ENCODE data around the gene PTPN6. TPM values are rescaled to one million over a fixed set of nuclear protein-coding genes. Genes with fewer than 3 reads are reported as not detected.

The PTPN6 gene
- polyA plus RNA-seq, 1 donor: 34.6 TPM

DNA sequence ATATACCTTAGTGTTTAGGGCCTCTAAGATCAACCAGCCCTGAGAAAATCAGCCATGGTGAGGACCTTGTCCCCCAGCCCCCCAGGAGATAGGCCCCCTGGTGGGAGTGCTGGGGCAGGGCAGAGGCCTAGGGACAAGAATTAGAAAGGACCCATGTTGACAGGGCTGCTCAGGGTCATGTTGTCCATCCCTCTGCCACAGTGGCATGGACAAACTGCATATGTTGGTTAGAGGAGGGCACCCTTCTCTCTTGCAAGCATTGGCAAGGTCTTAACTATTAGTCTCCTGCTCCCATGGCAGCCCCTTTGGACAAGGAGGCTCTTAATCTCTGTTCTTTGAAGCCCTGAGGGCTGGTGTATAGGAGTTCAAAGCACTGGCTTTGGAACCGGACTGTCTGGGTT, 755 bp upstream of the PTPN6 start:
- no peak overlapping the region for H3K4me3 ChIP-seq (ENCODE audit: low read length)
- peaks cover 11% of the 10 kb centered on the region for H3K4me1 ChIP-seq (ENCODE audit: control insufficient read depth, insufficient read depth, low read length)
- no peaks in the 10 kb centered on the region for H3K9me3 ChIP-seq (ENCODE audit: control insufficient read depth, low read depth, low read length)
- H3K27me3 ChIP-seq (ENCODE audit: control insufficient read depth, insufficient read depth, low read length): no peaks in the 10 kb centered on the region
- H3K27ac ChIP-seq (ENCODE audit: low read length): no peak overlapping the region
- no CpG with 5 or more reads among the region's 1 CpG for WGBS (ENCODE audit: insufficient coverage, low lambda C conversion rate)
- peaks cover 9% of the 10 kb centered on the region for H3K36me3 ChIP-seq (ENCODE audit: control insufficient read depth, insufficient read depth, low read length)
- no peak for DNase-seq

DNA sequence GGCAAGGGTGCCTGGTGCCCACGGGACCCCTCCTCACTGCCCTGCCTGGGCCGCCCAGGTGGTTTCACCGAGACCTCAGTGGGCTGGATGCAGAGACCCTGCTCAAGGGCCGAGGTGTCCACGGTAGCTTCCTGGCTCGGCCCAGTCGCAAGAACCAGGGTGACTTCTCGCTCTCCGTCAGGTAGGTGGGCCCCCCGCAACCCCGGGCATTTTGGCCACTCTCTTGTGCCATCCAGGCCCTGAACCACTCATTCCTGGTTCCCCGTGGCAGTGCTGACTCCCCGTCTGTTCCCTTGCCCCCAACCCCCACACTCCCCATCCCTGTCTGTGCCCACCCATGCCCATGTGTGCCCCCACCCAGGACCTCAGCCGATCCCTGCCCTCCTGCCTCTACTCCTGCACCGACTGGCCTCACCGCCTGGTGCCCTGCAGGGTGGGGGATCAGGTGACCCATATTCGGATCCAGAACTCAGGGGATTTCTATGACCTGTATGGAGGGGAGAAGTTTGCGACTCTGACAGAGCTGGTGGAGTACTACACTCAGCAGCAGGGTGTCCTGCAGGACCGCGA, 480 bp downstream of the PTPN6 start:
- no CpG with 5 or more reads among the region's 20 CpGs for WGBS (ENCODE audit: insufficient coverage, low lambda C conversion rate)
- H3K27me3 ChIP-seq (ENCODE audit: control insufficient read depth, insufficient read depth, low read length): no peaks in the 10 kb centered on the region
- peaks cover 5% of the 10 kb centered on the region for H3K4me1 ChIP-seq (ENCODE audit: control insufficient read depth, insufficient read depth, low read length)
- no peaks in the 10 kb centered on the region for H3K9me3 ChIP-seq (ENCODE audit: control insufficient read depth, low read depth, low read length)
- DNase-seq: no peak
- peaks cover 16% of the 10 kb centered on the region for H3K36me3 ChIP-seq (ENCODE audit: control insufficient read depth, insufficient read depth, low read length)
- peak overlapping the region; percentile 38 for H3K4me3 ChIP-seq (ENCODE audit: low read length)
- H3K27ac ChIP-seq (ENCODE audit: low read length): no peak overlapping the region

DNA sequence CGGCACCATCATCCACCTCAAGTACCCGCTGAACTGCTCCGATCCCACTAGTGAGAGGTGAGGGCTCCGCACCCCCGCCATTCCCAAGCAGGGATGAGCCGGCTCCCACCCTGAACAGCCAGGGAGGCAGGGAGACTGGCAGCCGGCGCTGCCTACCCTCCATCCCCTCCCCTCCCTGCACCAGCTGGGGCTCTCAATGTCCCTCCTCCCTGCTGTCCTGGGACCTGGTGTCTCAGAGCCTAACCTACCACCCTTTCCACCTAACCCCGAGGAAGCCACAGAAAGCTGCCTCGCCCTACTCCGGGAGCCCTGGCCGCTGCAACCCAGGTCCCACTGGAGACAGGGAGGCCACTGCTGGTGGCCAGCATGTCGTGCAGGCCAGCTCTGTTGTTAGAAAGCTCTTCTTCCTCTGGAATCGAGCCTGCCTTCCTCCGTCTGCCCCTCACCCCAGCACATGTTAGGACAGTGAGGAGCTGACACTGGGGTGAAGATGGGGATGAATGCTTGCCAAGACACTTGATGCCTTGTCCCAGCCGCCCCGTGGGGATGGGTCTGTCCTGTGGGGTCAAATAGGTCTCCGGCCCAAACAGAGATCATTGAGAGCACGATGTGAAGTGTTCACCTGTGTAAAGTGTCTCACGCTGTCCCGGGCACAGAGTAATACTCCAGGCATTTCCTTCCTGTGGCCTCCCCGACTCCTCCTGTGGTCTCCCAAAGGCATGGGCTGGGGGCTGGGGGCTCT, 1.1 kb downstream of the PTPN6 start:
- WGBS (ENCODE audit: insufficient coverage, low lambda C conversion rate): 78% methylated on average over 3 of the region's 22 CpGs
- Histone ChIP-seq H3K36me3 (ENCODE audit: control insufficient read depth, insufficient read depth, low read length) (peaks cover 21% of the 10 kb centered on the region), H3K27ac (ENCODE audit: low read length) (no peak overlapping the region), H3K27me3 (ENCODE audit: control insufficient read depth, insufficient read depth, low read length) (no peaks in the 10 kb centered on the region), H3K4me3 (ENCODE audit: low read length) (peak overlapping the region; percentile 38), H3K9me3 (ENCODE audit: control insufficient read depth, low read depth, low read length) (no peaks in the 10 kb centered on the region), H3K4me1 (ENCODE audit: control insufficient read depth, insufficient read depth, low read length) (peaks cover under 1% of the 10 kb centered on the region)
- DNase-seq: no peak

DNA sequence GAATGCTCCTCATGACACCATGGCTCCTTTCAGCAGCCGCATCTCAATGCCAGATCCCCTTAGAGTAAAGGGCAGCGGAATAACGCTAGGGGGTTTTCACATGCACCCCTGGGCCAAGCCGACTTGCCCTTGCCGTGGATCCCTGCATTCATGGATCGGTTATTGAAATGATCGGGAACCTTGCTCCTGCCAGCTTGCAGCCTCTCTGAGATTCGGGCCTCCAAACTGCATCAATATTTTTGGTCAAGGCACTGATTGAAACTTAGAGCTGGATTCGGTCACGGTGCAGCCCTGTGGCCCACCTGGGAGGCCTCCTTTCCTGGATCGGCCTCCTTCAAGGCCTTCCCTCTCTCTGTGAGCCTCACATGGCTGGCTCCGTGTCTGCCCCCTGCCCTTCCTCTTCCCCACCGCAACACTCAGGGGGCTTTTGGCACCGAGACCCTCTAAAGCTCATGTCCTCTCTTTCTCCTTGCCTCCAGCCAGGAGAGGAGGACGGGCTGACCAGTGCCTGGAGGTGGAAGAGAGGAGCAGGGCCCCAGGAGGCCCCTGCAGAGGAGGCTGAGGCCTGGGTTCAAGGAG, 1.8 kb downstream of the PTPN6 start:
- Histone ChIP-seq H3K9me3 (ENCODE audit: control insufficient read depth, low read depth, low read length) (no peaks in the 10 kb centered on the region), H3K27me3 (ENCODE audit: control insufficient read depth, insufficient read depth, low read length) (no peaks in the 10 kb centered on the region), H3K36me3 (ENCODE audit: control insufficient read depth, insufficient read depth, low read length) (peaks cover 21% of the 10 kb centered on the region), H3K4me1 (ENCODE audit: control insufficient read depth, insufficient read depth, low read length) (no peaks in the 10 kb centered on the region), H3K27ac (ENCODE audit: low read length) (peak overlapping the region; percentile 20), H3K4me3 (ENCODE audit: low read length) (peak overlapping the region; percentile 38)
- 100% methylated on average over 1 of the region's 15 CpGs for WGBS (ENCODE audit: insufficient coverage, low lambda C conversion rate)
- DNase-seq: no peak

DNA sequence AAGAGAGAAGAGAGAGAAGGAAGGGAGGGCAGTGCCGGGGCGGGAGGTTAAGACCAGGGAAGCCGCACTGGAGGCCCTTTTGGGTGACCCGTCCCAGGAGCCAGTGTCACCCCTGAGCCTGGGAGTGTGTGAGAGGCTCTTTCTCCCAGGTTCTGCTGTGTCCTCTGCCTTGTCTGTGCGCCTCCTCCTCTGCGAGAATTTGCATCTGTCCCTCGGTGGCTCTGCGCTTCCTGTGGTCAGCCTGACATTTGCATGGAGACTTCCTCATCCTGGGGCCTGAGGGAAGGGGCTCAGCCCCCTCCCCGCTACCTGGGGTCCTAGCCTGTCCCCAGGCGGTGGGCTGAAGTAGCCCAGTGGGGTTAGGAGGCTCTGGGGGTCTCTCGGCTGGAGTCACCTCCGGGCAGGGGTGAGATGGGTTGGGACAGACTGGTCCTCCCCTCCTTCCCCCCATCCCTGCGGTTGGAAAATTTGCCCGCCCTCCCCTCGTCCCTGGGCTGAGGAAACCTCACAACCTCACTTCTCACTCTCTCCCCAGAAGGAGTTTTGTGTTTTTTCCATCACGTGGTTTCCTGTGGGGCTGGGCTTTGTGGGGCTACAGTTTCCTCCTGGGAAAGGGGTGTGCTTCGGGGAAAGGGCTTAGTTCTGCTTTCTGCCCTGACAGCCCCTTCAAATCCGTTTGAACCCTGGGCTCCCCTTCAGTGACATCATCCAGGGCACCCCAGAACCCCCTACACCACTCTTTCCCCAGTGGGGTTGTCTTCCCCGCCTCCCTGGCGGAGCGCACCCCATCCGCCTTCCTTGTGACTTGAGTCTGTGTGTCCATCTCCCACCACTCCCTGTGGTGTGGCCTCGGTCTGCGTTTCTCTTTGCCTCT, 2.5 kb downstream of the PTPN6 start:
- H3K36me3 ChIP-seq (ENCODE audit: control insufficient read depth, insufficient read depth, low read length): peaks cover 23% of the 10 kb centered on the region
- H3K4me1 ChIP-seq (ENCODE audit: control insufficient read depth, insufficient read depth, low read length): no peaks in the 10 kb centered on the region
- no CpG with 5 or more reads among the region's 24 CpGs for WGBS (ENCODE audit: insufficient coverage, low lambda C conversion rate)
- peak overlapping the region; percentile 38 for H3K4me3 ChIP-seq (ENCODE audit: low read length)
- no peaks in the 10 kb centered on the region for H3K9me3 ChIP-seq (ENCODE audit: control insufficient read depth, low read depth, low read length)
- peak overlapping the region; percentile 23 for H3K27ac ChIP-seq (ENCODE audit: low read length)
- no peaks in the 10 kb centered on the region for H3K27me3 ChIP-seq (ENCODE audit: control insufficient read depth, insufficient read depth, low read length)
- DNase-seq: no peak

DNA sequence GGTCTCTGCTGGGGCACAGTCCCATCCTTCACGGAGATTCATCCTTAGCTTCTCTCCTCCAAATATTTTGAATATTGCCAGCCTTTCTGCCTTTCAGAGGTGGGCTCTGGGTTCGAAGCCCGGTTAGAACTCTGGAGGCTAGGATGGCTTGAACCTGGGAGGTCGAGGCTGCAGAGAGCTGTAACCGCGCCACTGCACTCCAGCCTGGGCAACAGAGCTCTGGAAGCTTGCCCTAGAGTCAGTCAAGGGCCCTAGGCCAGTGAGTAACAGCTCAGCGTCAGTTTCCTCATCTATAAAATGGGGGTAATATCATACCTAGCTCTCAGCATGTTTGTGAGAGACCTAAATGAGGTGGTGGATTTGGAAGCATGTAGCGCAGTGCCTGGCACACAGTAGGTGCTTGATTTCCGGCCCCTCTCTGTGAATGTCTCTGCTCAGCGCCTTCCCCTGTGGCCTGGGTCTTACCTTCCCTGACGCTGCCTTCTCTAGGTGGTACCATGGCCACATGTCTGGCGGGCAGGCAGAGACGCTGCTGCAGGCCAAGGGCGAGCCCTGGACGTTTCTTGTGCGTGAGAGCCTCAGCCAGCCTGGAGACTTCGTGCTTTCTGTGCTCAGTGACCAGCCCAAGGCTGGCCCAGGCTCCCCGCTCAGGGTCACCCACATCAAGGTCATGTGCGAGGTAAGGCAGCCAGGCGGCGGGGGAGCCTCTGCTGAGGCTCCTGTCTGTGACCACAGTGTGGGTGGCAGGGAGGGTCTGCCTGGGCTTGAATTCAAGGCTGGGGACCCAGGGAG, 3.4 kb downstream of the PTPN6 start:
- Histone ChIP-seq H3K9me3 (ENCODE audit: control insufficient read depth, low read depth, low read length) (no peaks in the 10 kb centered on the region), H3K36me3 (ENCODE audit: control insufficient read depth, insufficient read depth, low read length) (peaks cover 23% of the 10 kb centered on the region), H3K4me3 (ENCODE audit: low read length) (no peak overlapping the region), H3K27ac (ENCODE audit: low read length) (peak overlapping the region; percentile 23), H3K4me1 (ENCODE audit: control insufficient read depth, insufficient read depth, low read length) (no peaks in the 10 kb centered on the region), H3K27me3 (ENCODE audit: control insufficient read depth, insufficient read depth, low read length) (no peaks in the 10 kb centered on the region)
- WGBS (ENCODE audit: insufficient coverage, low lambda C conversion rate): no CpG with 5 or more reads among the region's 21 CpGs
- no peak for DNase-seq

DNA sequence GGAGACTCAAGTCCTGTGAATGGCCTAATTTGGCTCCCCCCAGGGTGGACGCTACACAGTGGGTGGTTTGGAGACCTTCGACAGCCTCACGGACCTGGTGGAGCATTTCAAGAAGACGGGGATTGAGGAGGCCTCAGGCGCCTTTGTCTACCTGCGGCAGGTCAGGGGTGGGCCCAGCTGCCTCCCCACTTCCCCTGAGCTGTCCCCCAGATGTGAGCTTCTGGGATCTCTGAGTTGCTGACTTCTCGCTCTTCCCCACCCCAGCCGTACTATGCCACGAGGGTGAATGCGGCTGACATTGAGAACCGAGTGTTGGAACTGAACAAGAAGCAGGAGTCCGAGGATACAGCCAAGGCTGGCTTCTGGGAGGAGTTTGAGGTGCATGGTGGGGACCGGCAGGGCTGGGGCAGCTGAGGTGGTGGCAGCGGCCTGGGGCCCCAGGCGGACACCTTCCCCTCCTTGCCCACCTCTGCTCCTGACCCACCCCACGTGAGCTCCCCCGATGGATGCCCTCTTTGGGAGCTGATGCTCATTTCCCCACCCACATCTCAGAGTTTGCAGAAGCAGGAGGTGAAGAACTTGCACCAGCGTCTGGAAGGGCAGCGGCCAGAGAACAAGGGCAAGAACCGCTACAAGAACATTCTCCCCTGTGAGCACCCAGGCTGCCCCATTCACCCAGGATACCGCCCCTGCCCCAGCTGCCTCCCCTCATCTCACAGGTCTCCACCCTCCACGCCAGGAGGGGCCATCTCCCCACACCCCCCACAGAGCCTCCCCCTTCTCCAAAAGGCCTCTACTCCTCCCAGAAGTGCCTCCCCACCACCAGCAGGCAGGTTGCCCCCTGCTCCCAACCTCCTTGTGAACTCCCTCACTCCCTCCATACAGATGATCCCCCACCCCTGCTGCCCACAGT, 4.2 kb downstream of the PTPN6 start:
- no peak for DNase-seq
- Histone ChIP-seq H3K36me3 (ENCODE audit: control insufficient read depth, insufficient read depth, low read length) (peaks cover 23% of the 10 kb centered on the region), H3K4me1 (ENCODE audit: control insufficient read depth, insufficient read depth, low read length) (peaks cover 2% of the 10 kb centered on the region), H3K27me3 (ENCODE audit: control insufficient read depth, insufficient read depth, low read length) (no peaks in the 10 kb centered on the region), H3K27ac (ENCODE audit: low read length) (no peak overlapping the region), H3K9me3 (ENCODE audit: control insufficient read depth, low read depth, low read length) (no peaks in the 10 kb centered on the region), H3K4me3 (ENCODE audit: low read length) (no peak overlapping the region)
- no CpG with 5 or more reads among the region's 22 CpGs for WGBS (ENCODE audit: insufficient coverage, low lambda C conversion rate)

DNA sequence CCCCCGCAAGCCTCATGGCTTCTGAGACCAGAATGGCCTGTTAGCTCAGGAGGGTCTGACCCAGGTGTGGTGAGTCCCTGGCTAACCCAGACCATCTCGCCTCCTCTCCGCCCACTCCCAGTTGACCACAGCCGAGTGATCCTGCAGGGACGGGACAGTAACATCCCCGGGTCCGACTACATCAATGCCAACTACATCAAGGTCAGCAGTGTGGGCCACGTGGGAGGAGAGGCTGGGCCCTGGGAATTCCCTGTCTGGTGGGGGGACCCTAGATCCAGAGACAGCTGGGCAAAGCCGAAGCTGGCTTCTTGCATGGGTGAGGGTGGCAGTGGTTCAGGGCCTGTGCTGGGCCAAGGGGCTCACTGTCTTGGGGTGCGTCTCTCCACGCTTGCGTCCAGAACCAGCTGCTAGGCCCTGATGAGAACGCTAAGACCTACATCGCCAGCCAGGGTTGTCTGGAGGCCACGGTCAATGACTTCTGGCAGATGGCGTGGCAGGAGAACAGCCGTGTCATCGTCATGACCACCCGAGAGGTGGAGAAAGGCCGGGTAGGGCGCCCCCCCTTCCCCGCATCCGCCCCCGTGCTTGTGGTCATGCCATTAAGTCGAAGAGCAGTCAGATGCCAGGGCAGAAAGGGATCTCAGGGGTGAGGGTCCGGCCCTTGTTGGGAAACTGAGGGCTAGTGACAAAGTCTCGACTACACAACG, 5.0 kb downstream of the PTPN6 start:
- WGBS (ENCODE audit: insufficient coverage, low lambda C conversion rate): no CpG with 5 or more reads among the region's 28 CpGs
- peaks cover 23% of the 10 kb centered on the region for H3K36me3 ChIP-seq (ENCODE audit: control insufficient read depth, insufficient read depth, low read length)
- no peak for DNase-seq
- peaks cover 9% of the 10 kb centered on the region for H3K4me1 ChIP-seq (ENCODE audit: control insufficient read depth, insufficient read depth, low read length)
- no peak overlapping the region for H3K27ac ChIP-seq (ENCODE audit: low read length)
- H3K4me3 ChIP-seq (ENCODE audit: low read length): no peak overlapping the region
- no peaks in the 10 kb centered on the region for H3K27me3 ChIP-seq (ENCODE audit: control insufficient read depth, insufficient read depth, low read length)
- no peaks in the 10 kb centered on the region for H3K9me3 ChIP-seq (ENCODE audit: control insufficient read depth, low read depth, low read length)

All from large intestine (tissue), 3 donors.